ENCODE data around the gene SFRP2. TPM values are rescaled to one million over a fixed set of nuclear protein-coding genes. Genes with fewer than 3 reads are reported as not detected.

Gene SFRP2
- total RNA-seq, 1 donor from 2014 or later = 86.1 TPM

DNA sequence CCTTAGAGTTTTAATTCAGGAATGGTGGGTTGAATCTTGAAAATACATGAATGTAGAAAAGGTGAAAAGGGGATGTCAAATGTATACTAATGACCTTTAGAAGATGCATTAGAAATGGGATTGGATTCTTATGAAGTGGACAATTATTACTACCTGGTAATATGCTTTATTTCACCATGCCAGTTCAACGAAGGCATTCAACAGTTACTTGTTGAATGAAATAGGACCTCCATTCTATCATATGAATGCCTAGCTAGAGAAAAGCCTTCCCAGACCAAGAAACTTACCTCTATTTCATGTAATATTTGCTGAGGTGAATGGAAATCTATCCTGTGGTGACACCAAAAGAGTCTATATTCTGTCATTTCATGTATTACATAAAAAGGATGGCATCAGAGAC, 34.6 kb upstream of the SFRP2 start:
- no peak overlapping the region for H3K4me3 ChIP-seq
- no peak overlapping the region for H3K4me2 ChIP-seq
- H2AFZ ChIP-seq (replicated peaks) = no peak overlapping the region
- no peaks in the 10 kb centered on the region for H3K4me1 ChIP-seq
- no peaks in the 10 kb centered on the region for H3K4me1 Mint-ChIP-seq
- TF ChIP-seq EZH2 (IDR thresholded peaks at IDR 0.05) = no peak
- no peak overlapping the region for H3K9ac ChIP-seq
- no peaks in the 10 kb centered on the region for H3K36me3 ChIP-seq
- no peaks in the 10 kb centered on the region for H3K79me2 ChIP-seq (ENCODE audit: low read depth)
- H3K9me3 Mint-ChIP-seq = peaks cover 73% of the 10 kb centered on the region
- H3K27me3 Mint-ChIP-seq (ENCODE audit: insufficient read depth, low read depth) = no peaks in the 10 kb centered on the region
- H4K20me1 ChIP-seq (ENCODE audit: low read depth) = no peaks in the 10 kb centered on the region
- H3F3A ChIP-seq (ENCODE audit: low read depth) = no peaks in the 10 kb centered on the region
- H3K27ac Mint-ChIP-seq = no peak overlapping the region
- H3K27ac ChIP-seq = no peak overlapping the region
- H3K9me3 ChIP-seq (ENCODE audit: low read depth) = peaks cover 4% of the 10 kb centered on the region
- H3K36me3 Mint-ChIP-seq = peaks cover 70% of the 10 kb centered on the region
- H3K27me3 ChIP-seq = no peaks in the 10 kb centered on the region
- H3K4me3 Mint-ChIP-seq = no peak overlapping the region
- no peak for DNase-seq (ENCODE audit: low spot score)

DNA sequence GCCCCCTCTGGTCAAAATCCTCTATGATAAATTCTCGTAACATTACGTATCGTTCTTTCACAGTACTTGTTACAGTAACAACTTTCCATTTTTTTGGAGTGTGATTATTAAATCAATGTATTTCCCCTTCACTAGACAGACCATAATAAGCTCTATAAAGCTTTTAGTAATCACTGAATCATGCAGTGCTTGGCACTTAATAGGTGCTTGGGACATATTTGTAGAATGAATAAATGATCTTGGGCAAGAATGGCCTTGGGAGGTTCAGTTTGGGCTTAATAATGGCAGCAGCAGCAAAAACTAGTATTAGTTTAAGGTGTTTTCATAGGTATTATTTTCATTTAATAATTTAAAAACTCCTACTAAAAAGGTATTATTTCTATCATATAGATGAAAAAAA, 33.4 kb upstream of the SFRP2 start:
- Histone ChIP-seq H3K4me2 (no peak overlapping the region), H3K9me3 (ENCODE audit: low read depth) (peaks cover 4% of the 10 kb centered on the region), H3K27me3 (no peaks in the 10 kb centered on the region), H3K4me3 (no peak overlapping the region), H3K9ac (no peak overlapping the region), H4K20me1 (ENCODE audit: low read depth) (no peaks in the 10 kb centered on the region), H3K79me2 (ENCODE audit: low read depth) (no peaks in the 10 kb centered on the region), H2AFZ (replicated peaks) (no peak overlapping the region), H3F3A (ENCODE audit: low read depth) (peaks cover 2% of the 10 kb centered on the region), H3K4me1 (peaks cover 6% of the 10 kb centered on the region), H3K27ac (no peak overlapping the region), H3K36me3 (no peaks in the 10 kb centered on the region)
- no peak for DNase-seq (ENCODE audit: low spot score)
- peaks cover 74% of the 10 kb centered on the region for H3K9me3 Mint-ChIP-seq
- H3K4me1 Mint-ChIP-seq = no peaks in the 10 kb centered on the region
- no peaks in the 10 kb centered on the region for H3K27me3 Mint-ChIP-seq (ENCODE audit: insufficient read depth, low read depth)
- no peak overlapping the region for H3K4me3 Mint-ChIP-seq
- peaks cover 70% of the 10 kb centered on the region for H3K36me3 Mint-ChIP-seq
- no peak overlapping the region for H3K27ac Mint-ChIP-seq
- TF ChIP-seq, protein P1, sequence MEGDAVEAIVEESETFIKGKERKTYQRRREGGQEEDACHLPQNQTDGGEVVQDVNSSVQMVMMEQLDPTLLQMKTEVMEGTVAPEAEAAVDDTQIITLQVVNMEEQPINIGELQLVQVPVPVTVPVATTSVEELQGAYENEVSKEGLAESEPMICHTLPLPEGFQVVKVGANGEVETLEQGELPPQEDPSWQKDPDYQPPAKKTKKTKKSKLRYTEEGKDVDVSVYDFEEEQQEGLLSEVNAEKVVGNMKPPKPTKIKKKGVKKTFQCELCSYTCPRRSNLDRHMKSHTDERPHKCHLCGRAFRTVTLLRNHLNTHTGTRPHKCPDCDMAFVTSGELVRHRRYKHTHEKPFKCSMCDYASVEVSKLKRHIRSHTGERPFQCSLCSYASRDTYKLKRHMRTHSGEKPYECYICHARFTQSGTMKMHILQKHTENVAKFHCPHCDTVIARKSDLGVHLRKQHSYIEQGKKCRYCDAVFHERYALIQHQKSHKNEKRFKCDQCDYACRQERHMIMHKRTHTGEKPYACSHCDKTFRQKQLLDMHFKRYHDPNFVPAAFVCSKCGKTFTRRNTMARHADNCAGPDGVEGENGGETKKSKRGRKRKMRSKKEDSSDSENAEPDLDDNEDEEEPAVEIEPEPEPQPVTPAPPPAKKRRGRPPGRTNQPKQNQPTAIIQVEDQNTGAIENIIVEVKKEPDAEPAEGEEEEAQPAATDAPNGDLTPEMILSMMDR (IDR thresholded peaks at IDR 0.05) = no peak
- TF ChIP-seq EZH2phosphoT487 (IDR thresholded peaks at IDR 0.05) (no peak), EZH2 (IDR thresholded peaks at IDR 0.05) (no peak)

DNA sequence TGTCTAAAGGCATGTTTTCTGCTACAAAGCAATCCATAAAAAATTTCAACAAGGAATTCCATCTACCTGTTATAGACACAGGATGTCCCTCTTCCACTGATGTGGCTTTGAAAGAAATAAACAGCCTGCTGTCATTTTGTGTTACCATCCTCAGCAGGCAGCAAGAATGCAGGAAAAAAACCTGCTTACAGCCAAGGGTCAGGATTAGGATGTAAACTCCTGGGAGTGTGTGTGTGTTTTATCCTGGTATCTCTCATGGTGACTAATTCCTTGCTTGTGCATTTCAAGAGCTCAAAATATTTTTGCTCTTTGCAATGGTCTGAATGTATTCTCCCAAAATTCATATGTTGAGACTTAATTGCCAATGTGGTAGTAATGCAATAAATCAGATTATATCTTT, 28.6 kb upstream of the SFRP2 start:
- DNase-seq (ENCODE audit: low spot score) = no peak
- Mint-ChIP-seq H3K4me3 (no peak overlapping the region), H3K9me3 (peaks cover 80% of the 10 kb centered on the region), H3K27ac (no peak overlapping the region), H3K4me1 (peaks cover 2% of the 10 kb centered on the region), H3K27me3 (ENCODE audit: insufficient read depth, low read depth) (peaks cover 2% of the 10 kb centered on the region), H3K36me3 (peaks cover 68% of the 10 kb centered on the region)
- peaks cover 16% of the 10 kb centered on the region for H3F3A ChIP-seq (ENCODE audit: low read depth)
- H3K27me3 ChIP-seq = no peaks in the 10 kb centered on the region
- no peaks in the 10 kb centered on the region for H4K20me1 ChIP-seq (ENCODE audit: low read depth)
- peaks cover 12% of the 10 kb centered on the region for H3K36me3 ChIP-seq
- H2AFZ ChIP-seq (replicated peaks) = no peak overlapping the region
- no peaks in the 10 kb centered on the region for H3K79me2 ChIP-seq (ENCODE audit: low read depth)
- no peak overlapping the region for H3K27ac ChIP-seq
- no peak for TF ChIP-seq EZH2 (IDR thresholded peaks at IDR 0.05)
- TF ChIP-seq EZH2phosphoT487 (IDR thresholded peaks at IDR 0.05) = no peak
- TF ChIP-seq, protein P1 (IDR thresholded peaks at IDR 0.05) = no peak
- peaks cover 22% of the 10 kb centered on the region for H3K4me1 ChIP-seq
- no peak overlapping the region for H3K4me2 ChIP-seq
- H3K4me3 ChIP-seq = no peak overlapping the region
- H3K9ac ChIP-seq = no peak overlapping the region
- H3K9me3 ChIP-seq (ENCODE audit: low read depth) = peaks cover 17% of the 10 kb centered on the region

DNA sequence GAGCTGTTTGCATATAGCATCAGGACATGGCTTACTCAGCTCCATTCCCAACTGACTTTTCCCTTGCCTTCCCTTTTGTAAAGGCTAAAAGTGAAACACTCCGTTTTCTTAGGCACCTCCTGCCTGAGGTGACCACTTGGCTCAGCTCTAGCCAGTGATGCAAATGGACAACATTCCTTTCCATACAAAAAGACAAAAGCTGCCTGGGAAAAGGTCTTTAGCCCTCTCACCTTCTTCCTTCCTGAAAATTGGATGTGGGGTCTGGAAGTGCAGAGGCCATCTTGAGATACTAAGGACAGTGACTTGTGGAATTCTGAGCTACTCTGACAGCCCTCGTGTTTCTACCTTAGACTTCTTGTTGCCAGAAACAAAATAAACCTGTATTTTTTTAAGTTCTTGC, 27.7 kb upstream of the SFRP2 start:
- Histone ChIP-seq H3K4me1 (peaks cover 29% of the 10 kb centered on the region), H3K79me2 (ENCODE audit: low read depth) (no peaks in the 10 kb centered on the region), H3K9ac (no peak overlapping the region), H3K27ac (no peak overlapping the region), H3F3A (ENCODE audit: low read depth) (peaks cover 21% of the 10 kb centered on the region), H3K4me2 (no peak overlapping the region), H4K20me1 (ENCODE audit: low read depth) (no peaks in the 10 kb centered on the region), H3K36me3 (peaks cover 12% of the 10 kb centered on the region), H3K27me3 (no peaks in the 10 kb centered on the region), H3K9me3 (ENCODE audit: low read depth) (peaks cover 17% of the 10 kb centered on the region), H3K4me3 (no peak overlapping the region), H2AFZ (replicated peaks) (no peak overlapping the region)
- peaks cover 2% of the 10 kb centered on the region for H3K27me3 Mint-ChIP-seq (ENCODE audit: insufficient read depth, low read depth)
- TF ChIP-seq EZH2phosphoT487 (IDR thresholded peaks at IDR 0.05) = no peak
- TF ChIP-seq, protein P1 (IDR thresholded peaks at IDR 0.05) = no peak
- TF ChIP-seq EZH2 (IDR thresholded peaks at IDR 0.05) = no peak
- H3K36me3 Mint-ChIP-seq = peaks cover 61% of the 10 kb centered on the region
- DNase-seq (ENCODE audit: low spot score) = no peak
- no peak overlapping the region for H3K27ac Mint-ChIP-seq
- H3K9me3 Mint-ChIP-seq = peaks cover 79% of the 10 kb centered on the region
- H3K4me3 Mint-ChIP-seq = no peak overlapping the region
- H3K4me1 Mint-ChIP-seq = peaks cover 2% of the 10 kb centered on the region
